GM23248 (cell line): ENCODE measurements around the gene SULF2.

ENCODE experiments used
- EZH2 ChIP-seq: fragments of 200-600 bp; sonication (generic); IDR thresholded peaks from 2 replicates; pipeline ENCODE4 v1.6.1; 2018; ENCODE audit warnings: antibody characterized with exemption, mild to moderate bottlenecking; ENCODE audit not compliant: insufficient read depth, poor library complexity, severe bottlenecking
- EZH2phosphoT487 ChIP-seq: fragments of 200-600 bp; sonication (generic); IDR thresholded peaks from 2 replicates; pipeline ENCODE4 v1.6.1; 2018; ENCODE audit warnings: antibody characterized with exemption, moderate library complexity, mild to moderate bottlenecking, low read depth; ENCODE audit not compliant: insufficient read depth

- TF ChIP-seq EZH2 (no peak), EZH2phosphoT487 (no peak)
Observed at GRCh38 chr20:47785311-47785853, at the start of gene SULF2.
